Ovary (tissue), 3 donors: ENCODE measurements around the gene KLHL12.

Source experiments
- POLR2A ChIP-seq: fragments of 450-650 bp; IDR thresholded peaks from one replicate; pipeline ENCODE4 v1.6.1; 2017; ENCODE audit warnings: antibody characterized with exemption, mild to moderate bottlenecking, moderate library complexity
- TF ChIP-seq, protein P1 (sequence below), 3 donors: fragments of 450-650 bp in 2 of 3; fragments of 200-600 bp in 1 of 3; IDR thresholded peaks; one replicate each; pipeline versions ENCODE4 v1.5.1 to v1.8.0; 2016 to 2022; ENCODE audit warnings: antibody characterized with exemption in 3 of 3, mild to moderate bottlenecking in 1 of 3
- donor health status: DM: no; HTN: no; CAD: no.

DNA sequence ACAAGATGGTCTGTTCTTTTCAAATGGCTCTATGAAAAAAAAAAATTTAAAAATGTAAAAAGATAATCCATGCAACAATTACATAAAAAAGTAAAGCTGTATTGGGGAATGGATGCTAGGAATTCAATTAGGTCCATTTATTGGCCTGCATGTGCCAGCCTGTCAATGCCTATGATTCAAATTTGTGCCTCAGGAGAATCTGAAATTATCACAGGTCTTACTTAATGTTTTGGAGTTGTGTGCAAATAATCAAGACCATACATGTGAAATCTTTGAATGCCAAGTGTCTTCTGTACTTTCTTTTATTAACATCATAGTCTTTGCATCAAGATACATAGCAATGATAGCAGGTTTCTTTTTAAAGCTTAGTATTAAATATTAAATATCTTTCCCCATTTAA is 13.5 kb upstream of the KLHL12 start:
- TF ChIP-seq, protein P1, sequence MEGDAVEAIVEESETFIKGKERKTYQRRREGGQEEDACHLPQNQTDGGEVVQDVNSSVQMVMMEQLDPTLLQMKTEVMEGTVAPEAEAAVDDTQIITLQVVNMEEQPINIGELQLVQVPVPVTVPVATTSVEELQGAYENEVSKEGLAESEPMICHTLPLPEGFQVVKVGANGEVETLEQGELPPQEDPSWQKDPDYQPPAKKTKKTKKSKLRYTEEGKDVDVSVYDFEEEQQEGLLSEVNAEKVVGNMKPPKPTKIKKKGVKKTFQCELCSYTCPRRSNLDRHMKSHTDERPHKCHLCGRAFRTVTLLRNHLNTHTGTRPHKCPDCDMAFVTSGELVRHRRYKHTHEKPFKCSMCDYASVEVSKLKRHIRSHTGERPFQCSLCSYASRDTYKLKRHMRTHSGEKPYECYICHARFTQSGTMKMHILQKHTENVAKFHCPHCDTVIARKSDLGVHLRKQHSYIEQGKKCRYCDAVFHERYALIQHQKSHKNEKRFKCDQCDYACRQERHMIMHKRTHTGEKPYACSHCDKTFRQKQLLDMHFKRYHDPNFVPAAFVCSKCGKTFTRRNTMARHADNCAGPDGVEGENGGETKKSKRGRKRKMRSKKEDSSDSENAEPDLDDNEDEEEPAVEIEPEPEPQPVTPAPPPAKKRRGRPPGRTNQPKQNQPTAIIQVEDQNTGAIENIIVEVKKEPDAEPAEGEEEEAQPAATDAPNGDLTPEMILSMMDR (IDR thresholded peaks at IDR 0.05): no peak
- TF ChIP-seq POLR2A: no peak
